HG03354 (cell line): ENCODE data around the gene ULK1.

Experiments
- ATAC-seq: cut with Tn5 transposase; IDR thresholded peaks from one replicate; pipeline ENCODE4 v1.9.1; 2021; ENCODE audit warnings: mild to moderate bottlenecking; ENCODE audit not compliant: unreplicated experiment, poor library complexity, severe bottlenecking

The ULK1 gene

GRCh38 chr12:131917139-131917710 lies 22.8 kb downstream of the ULK1 start:
- no peak for ATAC-seq

DNA sequence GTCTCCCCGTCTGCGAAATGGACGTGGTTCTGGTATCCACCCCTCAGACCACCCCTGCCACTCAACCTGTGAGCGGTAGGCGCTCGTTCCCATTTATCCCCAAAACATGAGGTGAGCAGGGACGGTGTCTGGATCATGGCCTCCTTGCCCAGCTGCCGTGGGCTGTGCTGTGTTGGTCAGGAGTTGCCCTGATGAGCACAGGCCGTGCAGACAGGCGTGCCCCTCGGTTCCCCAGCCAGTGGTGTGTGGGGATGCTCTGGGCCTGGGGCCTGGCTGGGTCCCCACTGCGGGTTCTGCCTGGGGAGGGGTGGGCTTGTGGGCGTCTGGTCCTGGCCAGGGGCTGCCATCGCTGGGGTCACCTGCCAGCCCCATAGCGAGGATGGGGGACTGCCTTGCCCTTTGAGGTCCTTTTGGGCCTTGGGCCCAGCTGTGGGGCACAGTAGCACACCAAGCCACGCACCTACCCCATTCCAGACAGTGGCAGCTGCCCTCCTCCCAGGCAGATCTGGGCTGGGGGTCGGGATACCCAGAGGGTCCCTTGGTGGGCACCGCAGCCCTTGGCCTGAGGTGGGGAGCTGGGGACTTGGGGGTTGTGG lies 23.4 kb downstream of the ULK1 start:
- no peak for ATAC-seq

DNA sequence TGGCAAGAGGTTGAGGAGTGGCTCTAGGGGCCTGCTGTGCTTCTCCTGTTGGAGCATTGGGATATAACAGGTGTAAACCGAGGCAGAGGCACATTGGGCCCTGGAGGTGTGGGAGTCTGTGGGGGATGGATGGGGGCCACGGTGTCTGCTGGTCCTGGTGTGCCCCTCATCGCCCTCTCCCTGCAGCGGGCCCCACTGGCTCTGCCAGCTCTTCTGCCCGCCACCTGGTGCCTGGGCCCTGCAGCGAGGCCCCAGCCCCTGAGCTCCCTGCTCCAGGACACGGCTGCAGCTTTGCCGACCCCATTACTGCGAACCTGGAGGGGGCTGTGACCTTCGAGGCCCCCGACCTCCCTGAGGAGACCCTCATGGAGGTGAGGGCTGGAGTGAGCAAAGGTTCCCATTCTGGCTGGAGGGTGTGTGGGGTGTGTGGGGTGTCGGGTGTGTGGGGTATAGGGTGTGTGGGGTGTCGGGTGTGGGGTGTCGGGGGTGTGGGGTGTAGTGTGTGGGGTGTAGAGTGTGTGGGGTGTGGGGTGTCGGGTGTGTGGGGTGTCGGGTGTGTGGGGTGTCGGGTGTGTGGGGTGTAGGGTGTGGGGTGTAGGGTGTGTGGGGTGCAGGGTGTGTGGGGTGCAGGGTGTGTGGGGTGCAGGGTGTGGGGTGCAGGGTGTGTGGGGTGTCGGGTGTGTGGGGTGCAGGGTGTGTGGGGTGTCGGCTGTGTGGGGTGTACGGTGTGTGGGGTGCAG lies 24.1 kb downstream of the ULK1 start:
- ATAC-seq = no peak

GRCh38 chr12:131919051-131919347 lies 24.6 kb downstream of the ULK1 start:
- no peak for ATAC-seq

DNA sequence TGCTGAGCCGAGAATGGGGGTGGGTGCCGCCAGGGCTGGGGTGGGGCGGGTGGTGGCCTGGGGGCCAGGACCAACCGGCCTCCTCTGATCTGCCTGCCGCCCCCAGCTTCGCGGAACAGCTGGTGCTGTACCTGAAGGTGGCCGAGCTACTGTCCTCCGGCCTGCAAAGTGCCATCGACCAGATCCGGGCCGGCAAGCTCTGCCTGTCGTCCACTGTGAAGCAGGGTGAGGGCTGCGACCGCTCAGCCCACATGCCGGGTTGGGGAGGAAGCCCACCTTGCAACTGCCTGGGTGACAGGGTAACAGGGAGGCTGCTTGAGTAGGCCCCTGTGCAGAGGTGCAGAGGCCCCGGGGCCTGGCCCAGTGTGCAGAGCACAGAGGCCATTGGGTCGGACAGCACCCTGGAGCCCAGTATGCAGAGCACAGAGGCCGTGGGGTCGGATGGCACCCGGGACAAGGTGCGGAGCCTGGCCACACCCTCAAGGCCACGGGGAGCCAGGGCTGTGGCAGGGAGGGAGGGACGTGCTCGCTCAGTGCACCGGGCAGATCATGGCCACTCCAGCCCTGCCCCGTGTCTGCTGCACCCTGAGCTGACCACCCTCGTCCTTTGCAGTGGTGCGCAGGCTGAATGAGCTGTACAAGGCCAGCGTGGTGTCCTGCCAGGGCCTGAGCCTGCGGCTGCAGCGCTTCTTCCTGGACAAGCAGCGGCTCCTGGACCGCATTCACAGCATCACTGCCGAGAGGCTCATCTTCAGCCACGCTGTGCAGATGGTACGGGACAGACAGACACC lies 25.1 kb downstream of the ULK1 start:
- ATAC-seq = no peak

DNA sequence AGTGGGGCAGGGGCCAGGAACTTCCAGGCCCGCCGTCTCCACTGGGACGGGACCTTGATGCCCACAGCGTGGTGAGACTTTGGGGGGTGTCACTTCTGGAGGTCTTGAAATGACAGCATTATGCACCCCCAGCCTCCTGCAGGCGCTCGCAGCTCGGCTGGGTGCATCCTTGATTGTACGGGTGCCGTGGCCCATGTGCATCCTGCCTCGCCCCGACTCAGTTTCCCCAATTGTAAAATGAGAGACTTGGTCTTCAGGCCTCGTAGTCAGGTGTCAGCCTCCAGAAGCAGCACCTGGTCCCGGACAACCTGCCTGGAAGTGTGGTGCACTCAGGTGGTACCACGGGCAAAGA lies 25.7 kb downstream of the ULK1 start:
- ATAC-seq = no peak

DNA sequence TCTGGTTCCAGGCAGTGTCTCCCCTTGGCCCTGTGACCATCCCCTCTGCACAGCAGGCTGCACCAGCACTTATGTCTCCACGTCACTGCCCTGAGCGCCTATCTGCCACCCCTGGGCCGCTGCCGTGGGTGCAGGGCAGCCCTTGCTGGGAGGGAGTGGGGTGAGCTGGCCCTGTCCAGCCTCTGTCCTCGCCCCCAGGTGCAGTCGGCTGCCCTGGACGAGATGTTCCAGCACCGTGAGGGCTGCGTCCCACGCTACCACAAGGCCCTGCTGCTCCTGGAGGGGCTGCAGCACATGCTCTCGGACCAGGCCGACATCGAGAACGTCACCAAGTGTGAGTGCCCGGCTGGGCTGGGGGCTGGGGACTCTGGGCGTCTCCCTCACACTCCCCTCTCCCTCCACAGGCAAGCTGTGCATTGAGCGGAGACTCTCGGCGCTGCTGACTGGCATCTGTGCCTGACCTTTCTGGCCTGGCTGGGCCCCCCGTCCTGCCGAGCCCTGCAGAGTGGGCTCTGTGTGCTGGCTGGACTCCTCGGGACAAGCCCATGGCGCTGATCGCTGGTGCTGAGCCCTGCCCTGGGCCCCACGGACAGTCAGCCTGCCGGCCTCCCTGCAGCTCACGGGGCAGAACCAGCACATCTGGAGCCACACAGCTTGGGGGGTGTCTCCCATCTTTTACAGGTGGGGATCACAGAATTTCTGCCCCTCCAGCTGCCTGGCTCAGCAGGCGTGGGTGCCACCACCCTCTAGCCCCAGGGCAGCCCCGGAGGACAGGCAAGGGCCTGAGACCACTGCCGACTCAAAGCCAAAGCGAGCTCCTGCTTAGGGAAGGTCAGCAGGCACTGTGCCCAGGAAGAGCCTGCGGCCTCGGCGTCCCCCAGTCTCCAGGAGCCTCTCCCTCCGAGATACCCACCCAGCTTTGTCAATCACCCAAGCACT lies 26.7 kb downstream of the ULK1 start:
- no peak for ATAC-seq

DNA sequence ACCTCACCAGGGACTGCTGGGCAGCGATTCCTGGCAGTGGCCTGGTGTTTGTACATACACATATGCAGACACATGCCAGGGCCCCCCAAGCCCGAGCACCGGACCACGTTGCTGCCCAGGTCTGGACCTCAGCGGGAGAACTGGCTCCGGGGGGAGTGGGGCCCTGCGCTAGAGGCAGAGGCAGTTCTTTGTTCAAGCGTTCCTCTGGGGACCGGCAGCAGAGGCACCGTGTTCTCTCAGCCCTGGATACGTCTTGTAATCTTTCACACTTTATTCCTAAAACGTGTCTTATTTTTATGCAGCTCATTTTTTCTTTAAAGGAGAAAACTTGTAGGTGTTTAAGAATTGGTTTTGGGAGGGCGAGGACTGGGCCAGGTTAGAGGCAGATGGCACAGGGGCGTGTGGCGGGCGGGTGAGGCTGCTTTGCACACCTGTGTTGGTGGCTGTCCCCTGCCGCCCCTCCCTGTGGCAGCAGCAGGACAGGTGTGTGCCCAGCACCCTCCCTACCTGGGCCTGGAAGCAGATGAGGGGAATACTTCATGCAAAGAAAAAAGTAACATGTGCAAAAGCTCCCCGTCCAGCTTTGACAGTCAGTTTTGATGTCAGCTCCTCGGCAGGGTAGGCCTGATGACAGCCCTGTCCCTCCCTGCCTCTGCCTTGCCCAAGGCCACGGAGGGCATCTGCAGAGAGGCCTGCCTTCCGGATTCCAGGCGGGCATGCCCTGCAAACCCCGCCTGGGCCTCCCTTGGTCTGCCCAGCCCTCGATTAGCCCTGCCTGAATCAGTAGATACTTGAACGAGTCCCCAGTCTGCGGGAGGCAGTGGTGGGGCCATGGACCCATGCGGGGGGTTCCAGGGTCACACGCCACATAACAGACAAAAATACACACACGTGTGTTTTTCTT lies 27.7 kb downstream of the ULK1 start:
- ATAC-seq = no peak

DNA sequence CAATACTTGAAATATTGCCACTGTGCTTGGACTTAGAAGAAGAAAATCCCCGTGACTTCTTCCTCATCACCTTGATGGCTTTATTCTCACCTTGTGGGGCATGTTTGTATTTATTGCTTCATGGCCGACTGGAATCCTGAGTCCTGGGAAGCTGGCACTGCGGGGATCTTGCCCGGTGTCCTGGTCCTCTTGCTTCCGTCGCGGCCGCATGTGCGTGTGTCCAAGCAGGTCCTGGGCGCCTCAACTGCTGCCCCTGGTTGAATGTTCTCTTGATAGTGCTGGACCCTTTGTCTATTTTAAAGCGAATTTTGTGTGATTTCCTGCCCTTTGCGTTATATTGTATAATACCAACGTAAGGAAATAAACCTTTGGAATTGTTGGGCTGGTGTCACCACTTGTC lies 28.4 kb downstream of the ULK1 start:
- ATAC-seq = no peak

- peak; percentile 90 for ATAC-seq
These were observed 28.8 kb downstream of the ULK1 start for GRCh38 chr12:131923260-131923659.

- ATAC-seq = no peak
These were observed 33.0 kb downstream of the ULK1 start for GRCh38 chr12:131927110-131928079.

DNA sequence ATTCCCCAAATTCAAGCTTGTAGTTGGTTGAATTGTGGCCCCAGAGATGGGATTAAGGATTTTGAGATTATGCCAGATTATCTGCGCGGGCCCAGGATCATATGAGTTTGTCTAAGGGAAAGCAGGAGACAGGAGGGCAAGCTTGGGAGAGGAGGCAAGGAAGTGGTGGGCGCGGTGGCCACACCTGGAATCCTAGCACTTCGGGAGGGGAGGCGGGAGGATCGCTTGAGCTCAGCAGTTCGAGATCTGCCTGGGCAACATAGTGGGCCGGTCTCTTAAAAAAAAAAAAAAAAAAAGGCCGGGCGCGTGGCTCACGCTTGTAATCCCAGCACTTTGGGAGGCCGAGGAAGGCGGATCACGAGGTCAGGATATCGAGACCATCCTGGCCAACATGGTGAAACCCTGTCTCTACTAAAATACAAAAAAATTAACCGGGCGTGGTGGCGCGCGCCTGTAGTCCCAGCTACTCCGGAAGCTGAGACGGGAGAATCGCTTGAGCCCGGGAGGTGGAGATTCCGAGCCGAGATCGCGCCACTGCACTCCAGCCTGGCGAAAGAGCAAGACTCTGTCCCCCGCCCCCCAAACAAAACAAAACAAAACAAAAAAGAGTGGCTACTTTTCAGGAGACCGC lies 33.8 kb downstream of the ULK1 start:
- peak; percentile 8 for ATAC-seq

DNA sequence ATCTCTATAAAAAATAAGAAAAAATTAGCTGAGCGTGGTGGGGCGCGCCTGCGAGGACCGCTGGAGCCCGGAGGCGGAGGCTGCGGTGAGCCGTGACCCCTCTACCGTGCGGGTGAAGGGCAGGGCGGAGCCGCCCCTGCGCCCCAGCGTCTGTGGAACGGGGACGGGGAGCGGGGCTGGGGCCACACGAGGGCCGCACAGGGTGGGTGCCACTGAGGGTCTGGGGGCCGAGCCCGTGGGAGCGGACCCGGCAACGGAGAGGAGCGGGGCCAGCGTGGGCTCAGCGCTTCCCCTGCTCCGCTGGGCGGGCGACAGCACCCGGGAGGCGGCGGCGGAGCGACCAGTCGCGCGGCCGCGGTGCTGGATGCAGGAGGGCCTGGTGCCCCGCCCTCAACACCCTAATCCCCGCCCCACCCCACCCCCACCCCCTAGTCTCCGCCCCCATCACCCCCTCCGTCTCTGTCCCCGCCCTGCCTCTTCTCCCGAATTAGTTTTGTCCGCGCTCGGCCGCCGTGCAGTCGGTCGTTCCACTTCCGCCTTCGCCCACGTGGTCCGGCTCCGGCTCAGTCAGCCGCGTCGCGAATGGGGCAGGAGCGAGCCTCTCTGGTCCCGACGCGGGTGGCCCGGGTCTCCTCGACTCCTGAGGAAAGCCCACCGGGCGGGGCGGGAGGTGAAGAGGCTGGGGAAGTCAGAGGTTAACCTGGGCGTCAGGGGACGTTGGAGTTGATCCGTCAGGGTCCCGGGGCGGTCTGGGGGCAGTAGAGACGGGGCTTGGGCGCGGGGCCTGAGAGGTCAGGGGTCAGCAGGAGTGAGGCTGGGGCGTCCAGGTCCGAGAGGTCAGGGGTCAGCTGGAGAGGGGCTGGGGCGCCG lies 34.5 kb downstream of the ULK1 start, which contains the start of gene PUS1:
TSS of gene PUS1 (plus strand) at position 566 of the 870 bp plus-strand sequence. CDS start 447 bp downstream, outside the sequence.
- peak; percentile 68 for ATAC-seq

GRCh38 chr12:131929581-131930456 lies 35.4 kb downstream of the ULK1 start:
- peak; percentile 21 for ATAC-seq

DNA sequence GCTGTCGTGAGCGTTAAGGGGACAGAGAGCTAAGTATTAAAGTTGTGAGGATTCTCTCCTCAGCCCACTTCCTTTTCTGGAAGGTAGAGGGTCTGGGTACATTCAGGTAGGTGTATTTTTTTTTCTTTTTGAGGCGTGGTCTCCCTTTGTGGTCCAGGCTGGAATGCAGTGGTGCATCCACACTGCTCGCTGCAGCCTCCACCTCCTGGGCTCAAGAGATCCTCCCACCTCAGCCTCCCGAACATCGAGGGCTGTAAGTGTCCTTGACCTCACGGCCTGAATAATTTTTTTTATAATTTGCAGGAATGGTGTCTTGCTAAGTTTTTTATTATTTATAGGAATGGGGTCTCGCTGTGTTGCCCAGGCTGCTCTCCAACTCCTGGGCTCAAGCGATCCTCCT lies 36.1 kb downstream of the ULK1 start:
- ATAC-seq = no peak
